ENCODE measurements around the gene AOPEP.

The AOPEP gene

GRCh38 chr9:94726495-94727191 lies at the start of gene AOPEP:
Gene AOPEP, plus strand, starts transcription at chr9:94726699. Its CDS starts 33,085 bp downstream, at chr9:94759784.
- DNase-seq: peak; percentile 97

GRCh38 chr9:94677929-94678328 lies 48.6 kb upstream of the AOPEP start:
- DNase-seq: no peak

GRCh38 chr9:94679587-94679986 lies 46.9 kb upstream of the AOPEP start:
- no peak for DNase-seq

- DNase-seq: no peak
These were observed 46.5 kb upstream of the AOPEP start for GRCh38 chr9:94680020-94680419.

- no peak for DNase-seq
These were observed 45.9 kb upstream of the AOPEP start for GRCh38 chr9:94680621-94681020.

- DNase-seq: peak; percentile 69
These were observed 45.0 kb upstream of the AOPEP start for GRCh38 chr9:94681508-94681907.

- no peak for DNase-seq
These were observed 41.1 kb upstream of the AOPEP start for GRCh38 chr9:94685359-94685758.

GRCh38 chr9:94687451-94687850 lies 39.0 kb upstream of the AOPEP start:
- DNase-seq: peak; percentile 60

- DNase-seq: no peak
These were observed 36.2 kb upstream of the AOPEP start for GRCh38 chr9:94690344-94690743.

GRCh38 chr9:94692601-94693000 lies 33.9 kb upstream of the AOPEP start:
- DNase-seq: peak; percentile 84

- DNase-seq: no peak
These were observed 32.9 kb upstream of the AOPEP start for GRCh38 chr9:94693485-94694204.

GRCh38 chr9:94696545-94696944 lies 30.0 kb upstream of the AOPEP start:
- no peak for DNase-seq

GRCh38 chr9:94697972-94698581 lies 28.4 kb upstream of the AOPEP start:
- no peak for DNase-seq

- no peak for DNase-seq
These were observed 26.7 kb upstream of the AOPEP start for GRCh38 chr9:94699715-94700373.

- no peak for DNase-seq
These were observed 26.1 kb upstream of the AOPEP start for GRCh38 chr9:94700445-94700844.

GRCh38 chr9:94703488-94704140 lies 22.9 kb upstream of the AOPEP start:
- DNase-seq: no peak

GRCh38 chr9:94705162-94705702 lies 21.3 kb upstream of the AOPEP start:
- no peak for DNase-seq

- no peak for DNase-seq
These were observed 19.6 kb upstream of the AOPEP start for GRCh38 chr9:94706922-94707321.

GRCh38 chr9:94713436-94714215 lies 12.9 kb upstream of the AOPEP start:
- DNase-seq: no peak

- DNase-seq: no peak
These were observed 12.0 kb upstream of the AOPEP start for GRCh38 chr9:94714494-94714893.

- no peak for DNase-seq
These were observed 8.7 kb upstream of the AOPEP start for GRCh38 chr9:94717761-94718160.

- DNase-seq: no peak
These were observed 7.6 kb upstream of the AOPEP start for GRCh38 chr9:94718936-94719335.

All from NCI-H2029 (cell line).